ENCODE data around the gene ID4.

- TF ChIP-seq EZH2phosphoT487 (IDR thresholded peaks at IDR 0.05; ENCODE audit: insufficient read depth, low read depth) (no peak), EZH2 (IDR thresholded peaks at IDR 0.05; ENCODE audit: insufficient read depth, poor library complexity, severe bottlenecking) (no peak)
Measured at GRCh38 chr6:19802656-19803055, 34.5 kb upstream of the ID4 start.
